H1 (cell line): ENCODE results near the gene ZNF24. TPM values are rescaled to one million over a fixed set of nuclear protein-coding genes. Genes with fewer than 3 reads are reported as not detected.
A peak's percentile ranks its signal among the peaks of the same experiment; 100 is the strongest.

Experiments
- CTCF ChIA-PET: fragments of 300-600 bp; sonication (Branson Sonifier 250); formaldehyde crosslinking; loops from one replicate; lab custom pipeline; 2021; ENCODE audit not compliant: partially characterized antibody; lab: Charles Lee
- POLR2A ChIA-PET: fragments of 300-600 bp; sonication (Branson Sonifier 250); formaldehyde crosslinking; loops from one replicate; lab custom pipeline; 2021; ENCODE audit warnings: inconsistent platforms; ENCODE audit not compliant: partially characterized antibody; lab: Charles Lee
- DNase-seq, 2 experiments: peaks; one replicate each; pipeline versions ENCODE4 v3.0.0 to v3.0.0-alpha.2; 2010 to 2022; ENCODE audit warnings: low spot score in 2 of 2, low read depth in 1 of 2, mixed read lengths in 1 of 2
- FAIRE-seq: peaks from 2 replicates; lab custom pipeline; 2011; peaks lifted over from hg19 to GRCh38; lab: Jason Lieb, UNC
- H2AFZ ChIP-seq: 2 replicates; pipeline ENCODE4 v1.8.1; 2012; ENCODE audit warnings: low read length, inconsistent platforms
- H2AK5ac ChIP-seq: 2 replicates; pipeline ENCODE4 v1.6.1; 2013; ENCODE audit warnings: low read depth, low read length
- H2BK120ac ChIP-seq: replicated peaks from 2 replicates; pipeline ENCODE3; 2013; ENCODE audit warnings: low read depth, low read length, inconsistent platforms
- H2BK12ac ChIP-seq: 2 replicates; pipeline ENCODE4 v1.6.1; 2013; ENCODE audit warnings: low read depth, low read length
- H2BK15ac ChIP-seq: 2 replicates; pipeline ENCODE4 v1.6.1; 2013; ENCODE audit warnings: low read length
- H2BK20ac ChIP-seq: 2 replicates; pipeline ENCODE4 v1.6.1; 2013; ENCODE audit warnings: low read length
- H2BK5ac ChIP-seq: 2 replicates; pipeline ENCODE4 v1.6.1; 2013; ENCODE audit warnings: low read depth, low read length
- H3K14ac ChIP-seq: 2 replicates; pipeline ENCODE4 v1.6.1; 2013; ENCODE audit warnings: inconsistent platforms; ENCODE audit not compliant: insufficient read length
- H3K18ac ChIP-seq: 2 replicates; pipeline ENCODE4 v1.6.1; 2013; ENCODE audit warnings: low read length; ENCODE audit errors: extremely low read depth
- H3K23ac ChIP-seq: 2 replicates; pipeline ENCODE4 v1.6.1; 2013; ENCODE audit warnings: inconsistent platforms; ENCODE audit not compliant: insufficient read length
- H3K23me2 ChIP-seq: 2 replicates; pipeline ENCODE4 v1.6.1; 2013; ENCODE audit warnings: low read depth, low read length
- H3K27ac ChIP-seq: 2 replicates; pipeline ENCODE4 v1.6.1; 2011; ENCODE audit warnings: low read depth, low read length, inconsistent platforms
- H3K27me3 ChIP-seq, 4 experiments: replicated peaks in 1 of 4; 1 replicate in 1 of 4; 2 replicates in 3 of 4; pipeline versions ENCODE4 v1.6.1 to v1.8.1; 2011 to 2013; ENCODE audit warnings: low read length in 3 of 4, mild to moderate bottlenecking in 3 of 4, inconsistent platforms in 2 of 4, mixed read lengths in 2 of 4, moderate library complexity in 1 of 4; ENCODE audit not compliant: control insufficient read depth in 3 of 4, insufficient read depth in 3 of 4; ENCODE audit errors: extremely low read depth in 1 of 4
- H3K36me3 ChIP-seq, 4 experiments: 2 replicates each; pipeline versions ENCODE4 v1.6.1 to v1.8.1; 2011 to 2013; ENCODE audit warnings: mild to moderate bottlenecking in 4 of 4, low read length in 3 of 4, moderate library complexity in 2 of 4, control low read depth in 1 of 4, inconsistent platforms in 1 of 4; ENCODE audit not compliant: insufficient read depth in 4 of 4, control insufficient read depth in 2 of 4
- H3K4ac ChIP-seq: replicated peaks from 2 replicates; pipeline ENCODE3; 2013; ENCODE audit warnings: low read length, low read depth, mixed read lengths, inconsistent platforms; ENCODE audit not compliant: insufficient read length
- H3K4me1 ChIP-seq, 4 experiments: replicated peaks in 1 of 4; 1 replicate in 1 of 4; 2 replicates in 3 of 4; pipeline versions ENCODE4 v1.6.1 to v1.8.1; 2011 to 2013; ENCODE audit warnings: low read length in 3 of 4, inconsistent platforms in 2 of 4, mixed read lengths in 1 of 4; ENCODE audit not compliant: insufficient read depth in 4 of 4, control insufficient read depth in 3 of 4
- H3K4me2 ChIP-seq, 2 experiments: 2 replicates each; pipeline versions ENCODE4 v1.6.1 to v1.8.1; 2011 to 2013; ENCODE audit warnings: low read depth in 2 of 2, low read length in 2 of 2, control low read depth in 1 of 2, inconsistent platforms in 1 of 2, mild to moderate bottlenecking in 1 of 2; ENCODE audit not compliant: insufficient read depth in 1 of 2
- H3K4me3 ChIP-seq, 4 experiments: fragments of 200-600, 300-600 bp in 1 of 4; sonication (generic), shearing (Covaris generic), sonication (Bioruptor Twin) in 1 of 4; 2 replicates each; pipeline versions ENCODE4 v1.5.1 to v1.8.1; 2011 to 2016; ENCODE audit warnings: low read length in 4 of 4, low read depth in 3 of 4, control low read depth in 2 of 4, inconsistent platforms in 2 of 4, mild to moderate bottlenecking in 2 of 4, mixed read lengths in 1 of 4, moderate library complexity in 1 of 4; ENCODE audit not compliant: insufficient read depth in 2 of 4; ENCODE audit errors: extremely low read depth in 1 of 4
- H3K56ac ChIP-seq: replicated peaks from 2 replicates; pipeline ENCODE3; 2013; ENCODE audit warnings: low read depth, mild to moderate bottlenecking, mixed read lengths, low read length, inconsistent platforms; ENCODE audit not compliant: insufficient read length
- H3K79me1 ChIP-seq: 2 replicates; pipeline ENCODE4 v1.6.1; 2013; ENCODE audit warnings: low read depth, low read length, control low read depth
- H3K79me2 ChIP-seq, 2 experiments: 2 replicates each; pipeline versions ENCODE4 v1.6.1 to v1.8.1; 2012 to 2013; ENCODE audit warnings: low read length in 2 of 2, mild to moderate bottlenecking in 2 of 2, inconsistent platforms in 1 of 2; ENCODE audit not compliant: insufficient read depth in 2 of 2, control insufficient read depth in 1 of 2
- H3K9ac ChIP-seq, 4 experiments: replicated peaks in 1 of 4; 1 replicate in 1 of 4; 2 replicates in 3 of 4; pipeline versions ENCODE4 v1.6.1 to v1.8.1; 2011 to 2013; ENCODE audit warnings: low read depth in 3 of 4, low read length in 3 of 4, control low read depth in 2 of 4, mild to moderate bottlenecking in 2 of 4, moderate library complexity in 2 of 4, inconsistent platforms in 1 of 4; ENCODE audit errors: extremely low read depth in 1 of 4
- H3K9me3 ChIP-seq, 2 experiments: 2 replicates each; pipeline versions ENCODE4 v1.6.1 to v1.8.1; 2012 to 2013; ENCODE audit warnings: mild to moderate bottlenecking in 2 of 2, moderate library complexity in 2 of 2, control low read depth in 1 of 2, inconsistent platforms in 1 of 2, low read depth in 1 of 2, low read length in 1 of 2, mixed read lengths in 1 of 2; ENCODE audit not compliant: insufficient read depth in 2 of 2
- H4K20me1 ChIP-seq, 2 experiments: replicated peaks in 1 of 2; 2 replicates each; pipeline versions ENCODE3 to v1.8.1; 2011 to 2013; ENCODE audit warnings: inconsistent platforms in 2 of 2, low read length in 2 of 2, mild to moderate bottlenecking in 1 of 2; ENCODE audit not compliant: insufficient read depth in 2 of 2, control insufficient read depth in 1 of 2
- H4K5ac ChIP-seq: 2 replicates; pipeline ENCODE4 v1.6.1; 2013; ENCODE audit warnings: low read length, low read depth, mixed read lengths, inconsistent platforms; ENCODE audit not compliant: insufficient read length
- H4K8ac ChIP-seq: 2 replicates; pipeline ENCODE4 v1.8.0; 2013; ENCODE audit warnings: mild to moderate bottlenecking, moderate library complexity, low read length, inconsistent platforms; ENCODE audit not compliant: insufficient read depth; ENCODE audit errors: extremely low read depth
- H4K91ac ChIP-seq: replicated peaks from 2 replicates; pipeline ENCODE3; 2013; ENCODE audit warnings: low read length, mixed read lengths, inconsistent platforms; ENCODE audit not compliant: insufficient read length
- BACH1 ChIP-seq: IDR thresholded peaks from 2 replicates; pipeline ENCODE4 v1.6.1; 2012; ENCODE audit warnings: low read length, improper control_type of control experiment
- CTCF ChIP-seq, 3 experiments: IDR thresholded peaks; 1 replicate in 2 of 3; 2 replicates in 1 of 3; pipeline versions ENCODE4 v1.5.1 to v1.6.1; 2011; ENCODE audit warnings: low read length in 3 of 3, mild to moderate bottlenecking in 3 of 3, inconsistent platforms in 2 of 3, low read depth in 1 of 3, moderate library complexity in 1 of 3; ENCODE audit not compliant: insufficient read depth in 1 of 3; ENCODE audit errors: control extremely low read depth in 1 of 3
- MAX ChIP-seq: IDR thresholded peaks from 2 replicates; pipeline ENCODE4 v1.6.1; 2012; ENCODE audit warnings: inconsistent platforms
- TAF1 ChIP-seq: IDR thresholded peaks from 2 replicates; pipeline ENCODE4 v1.6.1; 2011; ENCODE audit warnings: mild to moderate bottlenecking, low read depth, low read length
- WGBS, 2 experiments: shearing (Covaris generic) in 1 of 2; methylation state at CpG; one replicate each; pipeline versions ENCODE4 v1.1.6 to v1.1.7; 2013 to 2015; ENCODE audit warnings: low lambda C conversion rate in 2 of 2, mixed read lengths in 2 of 2, inconsistent platforms in 1 of 2, low coverage in 1 of 2, missing lambda C conversion rate in 1 of 2; ENCODE audit not compliant: insufficient replicate concordance in 2 of 2, insufficient coverage in 1 of 2, insufficient read length in 1 of 2; ENCODE audit errors: extremely low coverage in 1 of 2, missing lambda C conversion rate in 1 of 2; 5-methylcytosine and 5-hydroxymethylcytosine counted together
- polyA plus RNA-seq, 7 experiments: library from polyadenylated mRNA; depleted of rRNA in 3 of 7; stranded (reverse) in 5 of 7; unstranded in 2 of 7; fragments of >200 nt in 5 of 7; fragments of 200-250 nt in 2 of 7; gene quantifications; 1 replicate in 5 of 7; 2 replicates in 1 of 7; 4 replicates in 1 of 7; pipeline versions ENCODE4 v1.2.1 to v1.2.3, GENCODE V29; 2011 to 2013; ENCODE audit warnings: missing spikeins in 2 of 7, mixed read lengths in 2 of 7
- total RNA-seq: library from RNA; stranded (reverse); fragmentation: NEBNext Ultra II Directional; extraction: Animal tissue kit (Norgen Biotek cat#: 25700); gene quantifications from 2 replicates; pipeline ENCODE4 v1.2.1, GENCODE V29; 2021
- TF ChIP-seq, protein P1 (sequence below): IDR thresholded peaks from 2 replicates; pipeline ENCODE4 v1.6.1; 2012; ENCODE audit warnings: inconsistent platforms

Gene ZNF24
- total and polyA plus RNA-seq, 2 of the 8 experiments (the other 6 are each of a cell fraction or from before 2014, with no cell fraction given) = 12.5 to 56.9 TPM

GRCh38 chr18:35376393-35376741 is 32.1 kb upstream of the ZNF24 start:
- Histone ChIP-seq H4K5ac (no peak overlapping the region), H3K36me3 (no peaks in the 10 kb centered on the region), H3K56ac (no peak overlapping the region), H2BK15ac (no peak overlapping the region), H3K14ac (no peak overlapping the region), H2BK5ac (no peak overlapping the region), H4K91ac (no peak overlapping the region), H3K23ac (no peak overlapping the region), H2BK20ac (no peak overlapping the region), H3K4ac (no peak overlapping the region), H3K27me3 (peaks cover 0 to 8% (median 4%) of the 10 kb centered on the region in 4 experiments; a peak in 4 of 7 replicates), H3K9ac (peak overlapping the region in 1 of 4 experiments; percentile 7; a peak in 2 of 7 replicates), H3K4me2 (peak overlapping the region; percentile 59 to 74), H3K4me3 (peak overlapping the region; percentile 55 to 80 (median 75)), H3K27ac (no peak overlapping the region), H3K9me3 (no peaks in the 10 kb centered on the region), H2AFZ (peak overlapping the region; percentile 75; the same call in 1 of the 2 replicates), H3K79me1 (no peaks in the 10 kb centered on the region), H2BK12ac (no peak overlapping the region), H2AK5ac (no peak overlapping the region), H4K20me1 (no peaks in the 10 kb centered on the region), H3K23me2 (peaks cover 5% of the 10 kb centered on the region; the same call in 1 of the 2 replicates), H4K8ac (no peak overlapping the region; the same call in 1 of the 2 replicates), H3K79me2 (no peaks in the 10 kb centered on the region), H3K18ac (peak overlapping the region; percentile 38; the same call in 1 of the 2 replicates), H2BK120ac (no peak overlapping the region), H3K4me1 (peaks cover 0 to 3% (median 1%) of the 10 kb centered on the region in 4 experiments; a peak in 3 of 7 replicates)
- 14% methylated on average over 13 of the region's 13 CpGs; no CpG with 5 or more reads in 1 of the 2 experiments for WGBS, 2 experiments
- POLR2A ChIA-PET = interaction anchor here (1.4 kb wide), 1 partner anchor 10 kb away, joined by 3 read pairs; no protein-coding TSS in a partner anchor
- CTCF ChIA-PET = no interaction called here
- peak; percentile 49; the same call in 1 of the 2 replicates for TF ChIP-seq MAX
- TF ChIP-seq, protein P1, sequence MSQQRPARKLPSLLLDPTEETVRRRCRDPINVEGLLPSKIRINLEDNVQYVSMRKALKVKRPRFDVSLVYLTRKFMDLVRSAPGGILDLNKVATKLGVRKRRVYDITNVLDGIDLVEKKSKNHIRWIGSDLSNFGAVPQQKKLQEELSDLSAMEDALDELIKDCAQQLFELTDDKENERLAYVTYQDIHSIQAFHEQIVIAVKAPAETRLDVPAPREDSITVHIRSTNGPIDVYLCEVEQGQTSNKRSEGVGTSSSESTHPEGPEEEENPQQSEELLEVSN = peak; percentile 70
- TF ChIP-seq BACH1 = no peak
- peak in 1 of 3 experiments; percentile 0; a peak in 1 of 4 replicates for TF ChIP-seq CTCF (IDR thresholded peaks at IDR 0.05; ENCODE audit: control extremely low read depth in 1 of 3, insufficient read depth in 1 of 3, low read depth in 1 of 3, low read length in 3 of 3)
- 0 out of 2 replicates have a peak, but pooled peaks have one; percentile 30 for TF ChIP-seq TAF1
- DNase-seq (no peak), FAIRE-seq (no peak)
